DOHH2 (cell line): ENCODE data around the gene NXT1.

ENCODE experiments used
- EZH2phosphoT487 ChIP-seq: fragments of 200-600 bp; sonication (generic); IDR thresholded peaks from 2 replicates; pipeline ENCODE4 v1.6.1; 2017; ENCODE audit warnings: borderline replicate concordance, mild to moderate bottlenecking, antibody characterized with exemption, low read length, moderate library complexity, mixed read lengths
- TF ChIP-seq, protein P1 (sequence below): fragments of 200-600 bp; sonication (generic); IDR thresholded peaks from one replicate; pipeline ENCODE4 v1.5.1; 2014; ENCODE audit warnings: antibody characterized with exemption, mild to moderate bottlenecking, low read depth, low read length; ENCODE audit not compliant: poor library complexity, severe bottlenecking

- TF ChIP-seq, protein P1, sequence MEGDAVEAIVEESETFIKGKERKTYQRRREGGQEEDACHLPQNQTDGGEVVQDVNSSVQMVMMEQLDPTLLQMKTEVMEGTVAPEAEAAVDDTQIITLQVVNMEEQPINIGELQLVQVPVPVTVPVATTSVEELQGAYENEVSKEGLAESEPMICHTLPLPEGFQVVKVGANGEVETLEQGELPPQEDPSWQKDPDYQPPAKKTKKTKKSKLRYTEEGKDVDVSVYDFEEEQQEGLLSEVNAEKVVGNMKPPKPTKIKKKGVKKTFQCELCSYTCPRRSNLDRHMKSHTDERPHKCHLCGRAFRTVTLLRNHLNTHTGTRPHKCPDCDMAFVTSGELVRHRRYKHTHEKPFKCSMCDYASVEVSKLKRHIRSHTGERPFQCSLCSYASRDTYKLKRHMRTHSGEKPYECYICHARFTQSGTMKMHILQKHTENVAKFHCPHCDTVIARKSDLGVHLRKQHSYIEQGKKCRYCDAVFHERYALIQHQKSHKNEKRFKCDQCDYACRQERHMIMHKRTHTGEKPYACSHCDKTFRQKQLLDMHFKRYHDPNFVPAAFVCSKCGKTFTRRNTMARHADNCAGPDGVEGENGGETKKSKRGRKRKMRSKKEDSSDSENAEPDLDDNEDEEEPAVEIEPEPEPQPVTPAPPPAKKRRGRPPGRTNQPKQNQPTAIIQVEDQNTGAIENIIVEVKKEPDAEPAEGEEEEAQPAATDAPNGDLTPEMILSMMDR, result no peak
- no peak for TF ChIP-seq EZH2phosphoT487
These were observed 35.9 kb upstream of the NXT1 start for GRCh38 chr20:23314699-23315098.
